GM12891 (cell line): ENCODE data around the gene ZFX. TPM values are rescaled to one million over a fixed set of nuclear protein-coding genes. Genes with fewer than 3 reads are reported as not detected.
A peak's percentile ranks its signal among the peaks of the same experiment; 100 is the strongest.
"Not testable (repeated sequence)": the region's sequence is repeated elsewhere in the genome, so short reads cannot be mapped to it uniquely, and the experiment has no call there.

Source experiments
- DNase-seq: peaks from one replicate; pipeline ENCODE4 v3.0.0; 2011; ENCODE audit warnings: low spot score; ENCODE audit not compliant: insufficient read length
- FAIRE-seq: peaks from 2 replicates; lab custom pipeline; 2011; peaks lifted over from hg19 to GRCh38; lab: Jason Lieb, UNC
- PAX5 ChIP-seq: IDR thresholded peaks from 2 replicates; pipeline ENCODE4 v1.6.1; 2011; ENCODE audit warnings: low read length, moderate library complexity, mild to moderate bottlenecking; ENCODE audit not compliant: insufficient read depth, severe bottlenecking
- POLR2A ChIP-seq: IDR thresholded peaks from 2 replicates; pipeline ENCODE4 v1.6.1; 2011; ENCODE audit warnings: low read depth, low read length, control low read depth
- POLR2AphosphoS5 ChIP-seq: IDR thresholded peaks from 2 replicates; pipeline ENCODE4 v1.6.1; 2011; ENCODE audit warnings: low read depth, low read length, control low read depth
- POU2F2 ChIP-seq: IDR thresholded peaks from 2 replicates; pipeline ENCODE4 v1.6.1; 2011; ENCODE audit warnings: low read depth, mild to moderate bottlenecking, control low read depth, low read length, moderate library complexity
- SPI1 ChIP-seq: IDR thresholded peaks from 2 replicates; pipeline ENCODE4 v1.6.1; 2011; ENCODE audit warnings: low read depth, low read length, control low read depth
- TAF1 ChIP-seq: IDR thresholded peaks from 2 replicates; pipeline ENCODE4 v1.6.1; 2011; ENCODE audit warnings: low read depth, low read length, control low read depth
- polyA plus RNA-seq: library from polyadenylated mRNA; unstranded; fragments of >200 nt; gene quantifications from one replicate; pipeline ENCODE4 v1.2.1, GENCODE V29; 2012; ENCODE audit warnings: low read depth, missing spikeins, inconsistent platforms; ENCODE audit not compliant: missing spikeins

The ZFX gene
- 7.7 TPM for polyA plus RNA-seq

DNA sequence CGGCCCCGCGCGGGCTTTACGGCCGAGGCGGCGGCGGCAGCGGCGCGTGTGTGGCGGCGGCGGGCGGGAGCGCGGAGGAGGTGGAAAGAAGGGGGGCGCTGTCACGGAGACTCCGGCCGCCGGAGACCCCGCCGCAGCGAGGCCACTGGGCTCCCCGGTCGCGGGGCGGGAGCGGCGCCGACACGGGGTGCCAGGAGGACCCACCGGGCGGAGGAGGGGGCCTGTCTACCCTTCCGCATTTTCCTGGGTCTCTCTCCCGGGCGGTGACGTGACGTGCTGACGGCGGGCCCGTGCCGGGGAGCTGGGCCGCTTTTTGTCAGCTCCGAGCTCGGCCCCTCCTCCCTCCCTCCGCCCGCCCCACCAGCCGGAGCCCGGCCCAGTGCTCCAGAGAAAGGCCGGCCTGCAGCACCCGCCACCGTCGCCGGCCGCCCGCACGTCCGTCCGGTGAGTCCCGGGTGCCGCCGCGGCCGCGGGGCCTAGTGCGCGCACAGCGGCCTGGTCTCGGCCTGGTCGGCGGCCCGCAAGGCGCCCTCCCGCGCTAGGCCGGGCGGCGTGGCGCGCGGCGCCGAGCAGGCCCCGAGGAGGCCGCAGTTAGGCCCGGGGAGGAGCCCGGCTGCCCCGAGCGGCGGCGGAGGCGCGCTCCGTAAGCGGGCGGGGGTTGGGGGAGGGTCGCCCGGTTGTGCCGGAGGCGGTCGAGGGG is at the start of gene ZFX:
Gene ZFX (plus strand): TSS at position 379 of the 700 bp plus-strand sequence. CDS start 23,014 bp downstream, outside the sequence.
- peak; percentile 81 for FAIRE-seq
- peak; percentile 7 for DNase-seq
- TF ChIP-seq TAF1 (no peak), POLR2AphosphoS5 (0 out of 2 replicates have a peak, but pooled peaks have one; percentile 36)

DNA sequence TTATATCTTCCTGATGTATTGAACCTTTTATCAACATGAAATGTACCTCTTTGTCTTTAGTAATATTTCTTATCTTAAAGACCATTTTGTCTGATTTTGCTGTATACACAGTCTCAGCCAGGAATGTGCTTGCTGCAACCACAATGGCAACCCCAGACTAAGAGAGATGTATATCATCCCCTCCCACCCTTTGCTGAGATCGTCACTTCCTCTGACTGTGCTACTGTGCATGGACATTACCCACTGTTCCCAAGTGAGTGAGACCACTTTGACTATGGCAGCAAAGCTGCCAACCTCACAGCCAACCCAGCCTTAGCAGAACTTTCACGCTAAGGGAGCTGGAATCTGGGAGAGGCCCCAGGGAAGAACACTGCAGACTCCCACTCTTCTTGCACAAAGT is 48.8 kb upstream of the ZFX start:
- no peak for TF ChIP-seq POLR2A
- no peak for TF ChIP-seq SPI1
- TF ChIP-seq PAX5: no peak
- no peak for TF ChIP-seq POLR2AphosphoS5
- no peak for TF ChIP-seq POU2F2
- TF ChIP-seq TAF1: no peak
- DNase-seq: no peak
- FAIRE-seq: no peak

DNA sequence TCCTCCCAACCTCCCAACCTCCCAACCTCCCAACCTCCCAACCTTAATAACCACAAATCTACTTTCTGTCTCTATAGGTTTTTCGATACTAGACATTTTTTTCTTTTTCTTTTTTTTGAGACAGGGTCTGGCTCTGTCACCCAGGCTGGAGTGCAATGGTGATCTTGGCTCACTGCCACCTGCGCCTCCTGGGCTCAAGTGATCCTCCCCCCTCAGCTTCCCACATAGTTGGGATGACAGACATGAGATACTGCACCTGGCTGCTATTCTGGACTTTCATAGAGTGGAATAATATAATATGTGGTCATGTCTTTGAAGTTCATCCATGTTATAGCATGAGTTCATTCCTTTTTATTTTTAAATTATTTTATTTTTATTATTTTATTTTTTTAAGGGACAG is 39.5 kb upstream of the ZFX start:
- no peak for TF ChIP-seq POLR2A
- no peak for TF ChIP-seq TAF1
- TF ChIP-seq SPI1: no peak
- no peak for TF ChIP-seq POU2F2
- TF ChIP-seq POLR2AphosphoS5: no peak
- no peak for TF ChIP-seq PAX5
- no peak for FAIRE-seq
- no peak for DNase-seq

DNA sequence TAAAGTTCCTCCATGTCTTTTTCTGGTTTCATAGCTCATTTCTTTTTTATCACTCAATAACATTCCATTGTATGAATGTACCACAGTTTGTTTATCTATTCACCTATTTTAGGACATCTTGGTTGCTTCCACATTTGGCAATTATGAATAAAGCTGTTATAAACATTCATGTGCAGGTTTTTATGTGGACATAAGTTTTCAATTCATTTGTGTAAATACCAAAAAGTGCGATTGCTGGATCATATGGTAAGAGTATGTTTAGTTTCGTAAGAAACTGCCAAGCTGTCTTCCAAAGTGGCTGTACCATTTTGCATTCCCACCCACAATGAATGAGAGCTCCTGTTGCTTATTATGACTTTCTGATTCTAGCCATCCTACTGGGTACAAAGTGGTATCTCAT is 36.3 kb upstream of the ZFX start:
- TF ChIP-seq POLR2A (no peak), TAF1 (no peak), SPI1 (no peak), PAX5 (no peak), POU2F2 (no peak), POLR2AphosphoS5 (no peak)
- FAIRE-seq: no peak
- DNase-seq: no peak

DNA sequence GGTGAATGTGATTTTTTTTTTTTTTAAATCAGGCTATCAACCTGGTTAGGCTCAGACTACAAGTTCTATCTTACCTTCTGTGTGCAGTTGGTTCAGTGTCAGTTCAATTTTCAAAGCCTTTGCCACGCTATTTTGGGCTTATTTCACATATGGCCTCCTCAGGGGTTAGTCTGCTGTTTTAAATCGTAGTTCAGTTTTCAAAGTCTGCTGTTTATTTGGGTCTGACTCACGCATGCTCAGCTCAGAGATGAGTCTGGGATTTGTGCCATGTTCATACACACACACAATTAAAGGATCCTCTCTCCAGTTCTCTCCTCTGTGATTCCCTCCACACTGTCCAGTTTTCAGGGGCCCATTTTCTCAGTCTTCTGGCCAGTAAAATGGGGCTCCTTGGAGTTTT is 32.3 kb upstream of the ZFX start:
- FAIRE-seq (no peak), DNase-seq (no peak)
- TF ChIP-seq POLR2A: no peak
- TF ChIP-seq POLR2AphosphoS5: no peak
- TF ChIP-seq POU2F2: no peak
- TF ChIP-seq PAX5: no peak
- TF ChIP-seq TAF1: no peak
- TF ChIP-seq SPI1: no peak

DNA sequence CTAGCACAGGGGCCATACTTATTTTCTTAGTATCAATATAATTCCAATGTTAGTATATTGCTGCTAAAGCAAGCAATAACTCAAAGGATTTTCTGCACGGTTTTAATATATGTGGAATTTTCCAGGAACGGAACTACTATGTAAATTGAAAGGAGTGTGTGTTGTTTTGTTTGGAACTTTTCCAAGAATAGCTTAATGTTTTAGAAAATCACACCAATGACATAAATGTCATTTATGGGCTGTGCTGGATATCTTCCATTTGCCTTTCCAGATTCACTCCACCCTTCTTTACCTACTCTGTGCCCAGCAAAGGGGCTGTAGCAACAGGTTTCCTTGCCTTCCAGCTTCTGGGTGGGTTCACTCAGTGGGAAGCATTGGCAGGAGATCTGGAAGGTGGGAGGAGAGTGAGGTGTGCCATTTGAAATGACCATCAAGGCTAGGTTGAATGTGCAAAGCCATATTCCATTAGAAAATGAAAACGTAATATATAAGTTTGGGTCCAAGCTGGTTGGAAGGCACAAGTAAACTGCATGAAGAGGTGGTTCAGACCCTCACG is 25.2 kb upstream of the ZFX start:
- no peak for TF ChIP-seq SPI1
- TF ChIP-seq PAX5: no peak
- no peak for TF ChIP-seq POLR2A
- TF ChIP-seq POU2F2: no peak
- TF ChIP-seq TAF1: no peak
- no peak for TF ChIP-seq POLR2AphosphoS5
- DNase-seq: no peak
- no peak for FAIRE-seq

DNA sequence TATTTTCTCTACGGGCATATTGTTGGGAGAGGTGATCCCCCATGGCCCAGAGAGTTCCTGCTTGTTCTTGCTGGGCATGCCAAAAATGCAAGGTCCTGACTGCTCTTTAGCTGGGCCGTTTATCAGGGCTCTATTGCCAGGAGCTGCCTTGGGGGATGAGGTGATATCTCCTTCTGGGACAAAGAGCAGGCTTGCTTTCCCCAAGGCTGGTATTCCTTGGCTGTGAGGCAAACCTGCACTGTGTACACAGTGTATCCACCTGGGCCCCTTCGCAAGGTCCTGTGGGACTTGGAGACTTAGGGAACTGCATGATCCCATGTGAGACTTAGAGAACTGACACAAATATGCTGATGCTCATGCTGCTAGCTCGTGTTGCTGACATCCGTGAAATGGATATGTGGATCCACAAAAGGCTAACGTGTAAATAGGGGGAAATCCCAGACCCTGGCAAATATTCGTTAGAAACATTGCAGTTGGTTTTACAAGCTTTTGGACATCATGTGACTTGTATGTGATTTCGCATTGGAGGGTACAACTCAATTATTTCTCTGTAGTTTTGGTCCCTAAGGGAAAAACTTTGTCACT is 24.4 kb upstream of the ZFX start:
- DNase-seq: no peak
- FAIRE-seq: no peak
- TF ChIP-seq POLR2A (no peak), POLR2AphosphoS5 (no peak), TAF1 (no peak), SPI1 (no peak), POU2F2 (no peak), PAX5 (no peak)

DNA sequence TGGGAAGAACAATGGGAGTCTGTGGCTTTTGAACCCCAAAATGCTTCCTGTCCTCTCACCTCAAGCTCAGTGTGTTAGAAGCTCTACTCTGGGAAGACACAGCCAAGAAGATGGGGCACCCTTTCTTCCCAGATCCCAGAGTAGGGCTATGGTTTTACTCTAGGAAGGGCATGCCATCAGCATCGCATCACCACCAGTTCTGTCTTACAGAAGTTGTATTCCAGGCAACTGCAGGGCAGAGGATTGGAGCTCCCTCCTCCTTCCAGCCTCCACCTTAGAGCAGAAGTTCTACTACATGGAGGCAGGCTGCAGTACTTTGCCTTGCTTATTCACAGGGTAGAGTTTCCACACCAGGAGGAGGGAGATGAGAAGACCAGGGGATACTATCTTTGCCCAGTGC is 18.1 kb upstream of the ZFX start:
- no peak for FAIRE-seq
- no peak for TF ChIP-seq PAX5
- no peak for TF ChIP-seq POLR2AphosphoS5
- TF ChIP-seq POU2F2: no peak
- no peak for TF ChIP-seq POLR2A
- no peak for TF ChIP-seq TAF1
- TF ChIP-seq SPI1: no peak

DNA sequence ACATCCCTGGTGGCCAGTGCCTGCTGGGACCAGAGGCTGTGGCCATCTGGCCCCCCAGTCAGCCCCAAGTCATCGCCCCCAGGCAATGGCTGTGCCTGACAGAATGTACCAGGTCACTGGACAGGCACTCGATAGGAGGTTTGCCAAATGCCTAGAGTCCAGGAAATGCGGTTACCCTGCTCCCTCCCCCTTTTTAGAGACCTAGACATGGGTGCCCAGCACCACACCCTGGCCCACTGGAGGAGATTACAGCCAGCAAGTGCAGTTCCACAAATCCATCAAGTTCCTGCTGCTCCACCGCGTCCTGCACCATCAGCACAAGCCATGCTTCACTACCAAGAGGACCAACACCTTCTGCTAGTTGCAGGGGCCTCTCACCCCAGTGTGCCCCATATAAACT is 16.2 kb upstream of the ZFX start:
- peak; percentile 35 for FAIRE-seq
- no peak for DNase-seq
- TF ChIP-seq POLR2AphosphoS5 (no peak), TAF1 (no peak), SPI1 (no peak), POU2F2 (no peak), POLR2A (no peak), PAX5 (no peak)

More for the DNA sequence above, 18.1 kb upstream of the ZFX start:
- no peak for DNase-seq

DNA sequence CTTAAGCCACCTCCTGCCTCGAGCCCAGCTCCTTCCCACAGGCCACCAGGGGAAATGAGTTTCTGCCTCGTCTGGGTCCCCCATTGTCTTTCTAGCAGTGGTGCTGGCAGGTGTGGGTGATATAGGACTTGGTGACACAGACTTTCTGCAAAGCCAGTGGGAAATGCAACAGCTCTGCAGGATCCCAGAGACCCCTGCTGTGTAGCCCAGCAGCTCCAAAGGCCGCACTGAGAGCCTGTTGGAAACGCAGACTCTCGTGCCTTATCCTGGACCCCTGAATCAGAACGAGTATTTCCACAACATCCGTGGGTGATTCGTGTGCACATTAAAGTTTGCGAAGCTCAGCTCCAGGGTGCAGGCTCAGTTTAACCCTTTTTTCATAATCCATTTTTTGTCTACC is 13.8 kb upstream of the ZFX start:
- not testable (repeated sequence) for FAIRE-seq, DNase-seq
